DMS53 treated with DMSO at 0.1 percent for 48 hours (cell line): ENCODE data around the gene SPX.

Experiments
- DNase-seq: peaks from one replicate; lab custom pipeline; 2025; ENCODE audit not compliant: unreplicated experiment; lab: John Stamatoyannopoulos, UW

Gene SPX, protein sequence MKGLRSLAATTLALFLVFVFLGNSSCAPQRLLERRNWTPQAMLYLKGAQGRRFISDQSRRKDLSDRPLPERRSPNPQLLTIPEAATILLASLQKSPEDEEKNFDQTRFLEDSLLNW

DNA sequence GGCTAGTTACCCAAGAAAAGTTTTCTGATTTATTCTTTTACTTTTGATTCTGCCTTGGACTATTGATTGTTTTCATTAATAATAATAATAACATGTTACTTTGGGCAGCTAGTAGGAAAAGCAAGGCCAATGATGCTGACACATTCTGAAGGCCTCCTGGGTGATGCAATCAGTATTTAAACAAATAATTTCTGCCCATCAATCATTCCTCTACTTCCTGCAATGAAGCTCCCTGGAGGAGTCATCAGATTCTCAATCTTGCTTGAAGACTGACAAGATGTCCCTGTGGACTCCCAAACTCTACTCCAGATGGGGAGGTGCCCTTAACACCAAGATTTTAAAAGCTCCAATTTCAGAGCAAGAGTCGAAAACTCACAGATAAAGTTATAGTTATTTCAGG lies at the start of gene SPX:
Gene SPX (plus strand): TSS at position 244 of the 400 bp plus-strand sequence. CDS start 177 bp downstream, outside the sequence.
- DNase-seq: peak; percentile 96

DNA sequence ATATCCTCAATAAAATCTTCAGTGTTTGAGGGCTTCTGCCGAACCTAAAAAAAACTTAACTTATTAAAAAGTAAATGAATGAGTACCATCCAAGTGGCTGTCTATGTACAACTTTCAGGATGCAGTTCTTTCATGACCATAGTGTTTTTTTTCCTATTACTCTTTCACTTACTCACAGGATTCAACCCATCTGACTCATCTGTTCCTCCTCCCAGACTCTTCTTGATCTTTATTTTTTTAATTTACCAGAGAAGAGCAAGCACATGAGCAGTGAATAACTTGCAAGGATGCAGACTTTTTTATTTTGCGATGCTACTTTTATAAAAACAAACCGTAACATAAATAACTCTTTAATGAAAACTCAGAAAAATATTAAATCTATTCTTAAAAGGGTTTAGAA lies 49.1 kb upstream of the SPX start:
- no peak for DNase-seq

DNA sequence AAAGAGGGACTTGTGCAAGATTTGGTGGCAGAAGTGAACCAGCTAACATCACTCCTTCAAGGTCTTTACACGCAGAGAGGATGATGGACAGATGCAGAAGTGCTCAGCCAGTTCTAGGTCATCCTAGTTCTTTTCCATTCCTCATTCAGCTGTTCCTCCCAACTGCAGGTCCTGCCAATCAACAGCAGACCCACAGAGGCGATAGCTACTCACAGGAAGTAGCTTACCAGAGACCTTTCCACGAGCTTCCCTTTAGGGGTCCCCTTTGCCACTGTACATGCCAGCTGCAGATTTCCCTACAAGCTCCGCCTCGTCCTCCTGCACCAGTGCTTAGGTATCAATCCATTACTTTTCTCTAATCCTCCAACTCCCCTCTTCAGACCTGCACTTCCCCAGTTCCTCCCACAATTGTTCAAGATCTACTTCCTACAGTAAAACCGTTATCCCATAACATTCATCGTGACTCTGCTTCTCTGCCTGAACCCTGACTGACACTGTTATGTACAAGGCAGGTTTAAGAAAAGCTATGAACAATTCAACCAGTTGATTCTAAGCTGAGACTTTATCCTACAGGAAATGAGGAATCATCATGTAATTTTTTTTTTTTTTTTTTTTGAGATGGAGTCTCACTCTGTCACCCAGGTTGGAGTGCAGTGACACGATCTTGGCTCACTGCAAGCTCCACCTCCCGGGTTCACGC lies 47.2 kb upstream of the SPX start:
- DNase-seq: no peak

DNA sequence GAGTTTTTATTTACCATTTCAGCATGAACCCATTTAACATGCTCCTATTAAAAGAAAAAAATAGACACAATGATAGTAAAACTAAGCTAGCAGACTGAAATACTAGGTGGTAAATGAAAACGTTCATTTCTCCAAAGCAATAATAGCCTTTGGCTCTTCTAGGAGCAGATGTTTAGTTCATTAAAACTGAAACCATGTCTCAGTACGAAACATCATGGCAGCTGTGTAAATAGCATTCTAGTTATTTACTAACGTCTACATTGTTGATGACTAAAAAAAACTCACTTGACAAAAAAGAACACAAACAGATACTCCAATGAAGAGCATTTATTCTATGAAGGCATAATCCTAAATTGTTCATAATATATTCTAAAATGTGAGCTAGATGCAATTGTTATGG lies 42.6 kb upstream of the SPX start:
- peak; percentile 93 for DNase-seq

DNA sequence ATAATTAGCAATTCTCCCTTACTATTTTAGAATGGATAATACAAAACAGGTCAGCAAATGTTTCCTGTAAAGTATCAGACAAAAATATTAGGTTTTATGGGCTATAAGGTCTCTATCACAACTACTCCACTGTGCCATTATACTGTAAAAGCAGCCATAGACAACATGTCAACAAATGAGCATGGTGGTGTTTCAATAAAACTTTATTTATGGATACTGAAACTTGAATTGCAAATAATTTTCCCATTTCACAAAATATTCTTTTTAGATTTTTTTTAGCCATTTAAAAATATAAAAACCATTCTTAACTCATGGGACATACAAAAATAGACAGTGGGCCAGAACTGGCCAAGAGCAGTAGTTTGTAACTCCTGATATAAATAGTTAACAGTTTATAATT lies 40.1 kb upstream of the SPX start:
- no peak for DNase-seq

DNA sequence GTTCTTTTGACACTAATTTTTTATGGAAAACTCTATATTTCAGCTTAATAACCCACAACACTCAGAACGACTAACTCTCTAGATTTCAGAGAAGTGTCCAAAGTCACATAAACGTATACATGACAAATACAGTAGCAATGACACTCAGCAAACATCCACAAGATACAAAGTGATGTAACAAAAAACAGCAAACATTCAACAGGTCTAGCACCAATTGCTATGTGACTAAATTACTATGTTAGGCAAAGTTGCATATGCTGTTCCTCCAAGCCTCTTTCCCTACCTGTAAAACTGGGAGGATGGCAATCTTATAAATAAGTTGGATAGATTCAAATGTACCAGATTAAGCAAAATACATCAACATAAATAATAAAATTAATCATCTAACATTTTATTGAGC lies 26.3 kb upstream of the SPX start:
- no peak for DNase-seq

DNA sequence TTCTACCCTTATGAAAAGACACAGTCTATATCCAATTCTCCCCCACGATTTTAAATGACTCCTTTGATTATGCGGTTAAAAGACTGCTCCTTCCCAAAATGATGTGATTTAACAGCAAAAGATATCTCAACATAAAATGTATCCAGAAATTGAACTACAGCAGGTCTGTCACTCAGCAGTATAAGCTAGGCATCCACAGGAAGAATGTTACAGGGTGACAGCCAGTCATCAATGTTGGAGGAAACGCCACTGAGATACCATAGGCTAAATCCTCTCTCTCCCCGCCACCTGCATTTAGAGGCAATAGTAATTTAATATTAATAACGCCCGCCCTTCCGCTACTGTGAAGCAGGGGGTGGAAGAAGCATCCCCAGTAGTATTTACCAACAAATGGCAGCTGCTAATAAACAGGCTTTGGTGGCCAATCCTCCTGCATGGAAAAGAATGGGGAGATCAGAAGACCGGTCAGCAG lies 25.3 kb upstream of the SPX start:
- DNase-seq: no peak

DNA sequence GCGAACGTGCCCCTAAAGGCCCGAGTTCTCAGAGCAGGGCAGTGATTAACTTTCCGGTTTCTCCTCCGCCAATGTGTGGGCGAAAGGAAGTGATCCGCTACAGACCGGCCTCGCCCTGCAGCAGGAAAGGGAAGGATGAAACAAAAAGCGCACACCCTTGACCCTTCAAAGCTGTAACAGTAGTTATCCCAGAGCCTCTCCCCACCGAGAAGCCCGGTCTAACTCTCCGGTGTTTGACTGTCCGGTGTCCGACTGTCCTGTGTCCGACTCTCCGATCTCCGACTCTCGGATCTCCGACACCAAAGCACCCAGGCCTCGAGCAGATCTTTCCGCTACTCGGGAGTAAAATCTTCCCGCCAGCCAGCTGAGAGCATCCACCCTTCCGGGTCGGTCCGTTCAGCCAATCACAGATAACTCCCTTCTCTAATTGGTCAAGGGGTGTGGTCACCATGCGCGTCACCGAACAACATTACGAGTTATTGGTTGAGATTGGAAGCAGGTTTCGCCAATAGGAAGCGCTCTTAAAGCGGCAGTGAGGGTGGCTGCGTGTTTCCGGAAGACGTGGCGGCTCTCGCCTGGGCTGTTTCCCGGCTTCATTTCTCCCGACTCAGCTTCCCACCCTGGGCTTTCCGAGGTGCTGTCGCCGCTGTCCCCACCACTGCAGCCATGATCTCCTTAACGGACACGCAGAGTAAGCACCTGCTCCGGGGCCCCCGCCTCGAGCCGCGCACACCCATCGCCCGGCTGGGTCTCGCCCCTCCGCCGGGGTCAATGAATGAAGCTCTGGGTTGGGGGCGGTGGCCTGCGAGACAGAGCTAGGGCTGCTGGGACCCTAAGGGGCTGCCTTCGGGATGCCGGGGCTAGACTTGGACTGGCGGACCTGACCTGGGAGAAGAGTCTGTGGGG lies 24.6 kb upstream of the SPX start, which contains the start of the genes GOLT1B and RECQL:
Gene GOLT1B (plus strand): TSS at position 532 of the 906 bp plus-strand sequence. CDS start 135 bp downstream, at position 667.
Gene RECQL (minus strand): TSS at position 378 of the 906 bp plus-strand sequence. CDS start 2,065 bp downstream, outside the sequence.
- peak; percentile 100 for DNase-seq

DNA sequence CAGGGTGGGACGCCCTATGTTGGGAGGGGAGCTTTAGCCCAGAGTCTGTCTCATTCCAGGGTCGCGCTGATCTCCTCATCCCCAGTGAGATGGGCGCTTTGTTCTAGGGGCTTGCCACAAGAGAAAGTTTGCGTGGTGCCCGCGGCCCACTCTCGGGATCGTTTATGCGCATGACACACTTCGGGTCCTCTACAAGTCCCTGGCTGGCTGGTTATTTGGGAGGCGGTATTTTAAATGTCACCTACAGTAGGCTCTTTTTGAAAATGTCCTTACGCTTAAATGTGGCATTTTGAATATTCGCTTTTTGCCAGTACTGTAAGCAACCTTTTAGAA lies 24.0 kb upstream of the SPX start:
- no peak for DNase-seq

DNA sequence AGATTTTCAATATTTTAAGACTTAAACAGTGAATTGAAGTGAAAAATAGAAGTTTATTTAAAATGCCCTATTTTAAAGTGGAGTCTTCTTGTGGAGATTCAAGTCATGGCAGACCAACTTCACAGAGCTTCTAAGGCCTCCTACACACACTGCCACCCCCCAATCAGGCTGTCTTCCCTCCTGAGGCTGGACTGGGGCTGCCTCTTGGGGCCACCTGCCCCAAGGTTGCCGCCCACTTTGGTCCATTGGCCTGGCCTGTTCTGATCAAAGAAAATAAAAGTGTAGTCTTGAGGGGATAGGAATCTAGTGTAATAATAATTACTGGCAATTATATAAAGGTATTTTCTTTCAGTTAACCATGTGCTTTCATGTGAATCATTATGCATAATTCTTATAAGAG lies 23.2 kb upstream of the SPX start:
- DNase-seq: no peak

DNA sequence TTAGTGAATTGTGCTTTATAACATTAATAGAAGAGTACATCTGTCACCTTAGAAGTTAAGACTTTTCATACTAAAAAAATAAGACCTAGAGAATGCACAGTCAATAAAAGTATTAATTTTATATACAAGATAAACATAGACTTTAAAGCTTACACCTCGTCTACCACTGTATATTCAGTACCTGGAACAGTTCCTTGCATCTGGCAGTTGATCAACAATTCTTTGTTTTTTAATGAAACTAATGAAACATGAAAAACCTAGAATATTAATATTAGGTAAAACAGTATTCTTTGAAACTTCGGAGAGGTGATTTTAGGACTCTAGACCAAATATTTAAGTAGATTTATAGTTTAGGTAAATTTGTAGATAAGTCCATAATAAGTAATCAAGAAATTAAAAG lies 20.2 kb upstream of the SPX start:
- DNase-seq: no peak

DNA sequence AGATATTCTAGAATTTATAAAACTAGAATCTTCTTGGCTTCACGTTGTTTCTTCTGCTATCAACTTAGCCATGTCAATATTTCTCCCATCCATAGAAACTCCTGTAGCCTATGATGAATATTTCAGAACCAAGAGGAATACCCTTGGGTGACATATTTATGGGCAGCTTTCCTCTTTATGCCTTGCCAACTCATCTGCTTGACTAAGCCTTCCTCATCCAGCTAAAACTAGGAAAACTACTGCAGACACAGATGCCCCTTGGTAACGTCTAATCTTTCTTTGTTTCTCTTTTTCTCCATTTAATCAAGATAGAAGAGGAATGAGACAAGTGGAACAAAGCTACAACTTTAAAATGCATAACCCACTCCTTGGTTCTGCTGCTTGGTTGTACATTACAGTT lies 18.2 kb upstream of the SPX start:
- DNase-seq: no peak

DNA sequence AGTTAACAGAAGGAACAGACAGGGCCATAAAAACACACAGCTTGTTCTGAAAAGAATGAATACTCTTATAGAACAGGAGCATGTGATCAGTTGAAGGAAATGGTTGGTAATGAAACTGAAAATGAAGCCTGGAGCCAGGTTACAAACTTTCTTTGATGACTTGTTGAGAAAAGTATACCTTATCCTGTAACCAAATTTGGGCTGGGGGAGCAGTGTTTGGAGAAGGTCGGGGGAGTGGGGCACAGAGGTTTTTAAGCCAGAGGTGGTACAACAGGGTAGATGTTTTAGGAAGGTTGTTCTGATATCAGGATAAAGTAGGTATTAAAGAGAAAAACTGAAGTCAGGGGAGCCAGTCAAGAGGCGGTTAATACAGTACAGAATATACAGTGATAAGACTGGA lies 16.3 kb upstream of the SPX start:
- no peak for DNase-seq

DNA sequence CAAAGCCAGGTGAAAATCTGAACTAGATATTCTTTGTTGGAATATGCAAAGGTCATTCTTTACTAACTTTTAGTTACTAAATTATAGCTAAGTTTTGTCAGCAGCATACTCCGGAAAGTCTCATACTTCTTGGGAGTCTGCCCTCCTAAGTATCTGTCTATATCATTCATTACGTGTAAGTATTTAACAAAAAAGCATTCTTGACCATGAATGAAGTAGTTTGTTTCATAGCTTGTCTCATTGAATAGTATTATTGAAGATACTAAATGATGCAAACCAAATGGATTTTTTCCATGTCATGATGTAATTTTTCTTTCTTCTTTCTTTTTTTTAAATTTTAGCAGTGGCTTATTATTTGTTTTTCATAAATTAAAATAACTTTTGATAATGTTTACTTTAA lies 9.8 kb upstream of the SPX start:
- DNase-seq: no peak

DNA sequence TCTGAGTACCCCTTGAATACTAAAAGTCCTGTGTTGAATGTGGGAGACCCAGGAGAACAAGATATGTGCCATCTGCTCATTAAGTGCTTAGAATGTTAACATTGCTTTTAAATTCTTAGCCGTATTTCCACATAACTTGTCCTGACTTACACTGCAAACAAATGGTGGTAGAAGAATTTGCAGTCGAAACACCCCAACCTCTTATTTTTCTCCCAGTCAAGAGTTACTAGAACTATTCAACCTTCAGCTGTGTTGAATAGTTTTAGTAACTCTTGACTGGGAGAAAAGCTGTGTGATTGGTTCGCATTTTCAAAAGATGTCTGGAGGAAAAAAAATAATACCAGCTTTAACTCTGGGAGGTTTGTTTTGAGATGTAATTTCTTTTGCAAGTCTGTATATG lies 7.6 kb upstream of the SPX start:
- no peak for DNase-seq

DNA sequence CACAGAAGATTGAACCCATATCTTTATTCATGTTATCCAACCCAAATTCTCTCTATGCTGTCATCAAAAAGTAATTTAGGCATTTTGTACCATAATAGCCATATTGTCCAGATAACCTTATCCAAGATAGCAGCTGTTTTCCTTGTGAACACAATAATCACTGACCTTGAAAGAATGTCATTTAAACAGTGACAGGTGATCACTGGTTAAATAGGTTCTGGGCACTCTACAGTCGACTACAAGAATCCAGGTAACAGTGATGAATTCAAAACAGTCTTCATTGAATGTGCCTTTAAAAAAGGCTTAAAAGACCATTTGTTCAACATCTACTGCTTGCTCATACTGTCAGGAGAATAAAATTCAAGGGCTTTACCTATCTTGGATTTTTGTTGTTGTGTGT lies 4.6 kb upstream of the SPX start:
- peak; percentile 44 for DNase-seq

DNA sequence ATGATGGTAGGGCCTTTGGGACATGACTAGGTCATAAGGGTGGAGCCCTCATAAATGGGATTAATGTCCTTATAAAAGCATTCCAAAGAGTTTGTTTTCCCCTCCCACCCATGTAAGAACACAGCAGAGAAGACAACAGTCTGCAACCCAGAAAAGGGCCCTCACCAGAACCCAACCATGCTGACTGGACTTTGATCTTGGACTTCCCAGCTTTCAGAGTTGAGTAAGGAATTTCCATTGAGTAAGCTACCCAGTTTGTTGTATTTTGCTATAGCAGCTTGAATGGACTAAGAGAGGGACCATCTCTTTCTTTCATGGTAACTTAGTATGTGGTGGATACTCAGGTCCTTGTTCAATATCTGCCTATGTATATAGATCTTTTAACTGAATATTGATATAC lies 2.9 kb upstream of the SPX start:
- DNase-seq: no peak

DNA sequence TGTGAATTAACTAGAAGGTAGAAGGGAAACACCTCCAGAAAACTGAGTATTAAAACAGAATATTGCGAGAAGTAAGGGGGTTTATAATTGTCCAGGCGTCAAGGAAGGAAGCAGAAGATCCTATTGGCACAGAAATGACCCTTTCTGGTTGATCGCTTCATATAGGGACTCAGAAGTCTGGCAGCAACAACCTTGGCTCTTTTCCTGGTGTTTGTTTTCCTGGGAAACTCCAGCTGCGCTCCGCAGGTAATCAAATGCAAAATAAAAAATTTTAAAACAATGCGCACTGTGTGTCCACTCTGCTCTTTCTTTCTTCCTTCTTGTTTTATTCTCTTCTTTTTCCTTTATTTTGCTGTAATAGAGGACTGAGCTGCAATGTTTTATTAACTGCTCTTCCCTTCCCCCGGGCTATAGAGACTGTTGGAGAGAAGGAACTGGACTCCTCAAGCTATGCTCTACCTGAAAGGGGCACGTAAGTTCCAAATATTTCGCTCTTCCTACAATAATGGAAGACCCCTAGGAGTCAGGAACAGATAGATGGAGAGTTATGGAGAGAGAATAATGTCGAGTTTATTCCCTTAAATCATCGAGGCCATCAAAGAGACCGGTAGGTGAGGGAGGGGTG lies 737 bp downstream of the SPX start:
- DNase-seq: peak; percentile 88

DNA sequence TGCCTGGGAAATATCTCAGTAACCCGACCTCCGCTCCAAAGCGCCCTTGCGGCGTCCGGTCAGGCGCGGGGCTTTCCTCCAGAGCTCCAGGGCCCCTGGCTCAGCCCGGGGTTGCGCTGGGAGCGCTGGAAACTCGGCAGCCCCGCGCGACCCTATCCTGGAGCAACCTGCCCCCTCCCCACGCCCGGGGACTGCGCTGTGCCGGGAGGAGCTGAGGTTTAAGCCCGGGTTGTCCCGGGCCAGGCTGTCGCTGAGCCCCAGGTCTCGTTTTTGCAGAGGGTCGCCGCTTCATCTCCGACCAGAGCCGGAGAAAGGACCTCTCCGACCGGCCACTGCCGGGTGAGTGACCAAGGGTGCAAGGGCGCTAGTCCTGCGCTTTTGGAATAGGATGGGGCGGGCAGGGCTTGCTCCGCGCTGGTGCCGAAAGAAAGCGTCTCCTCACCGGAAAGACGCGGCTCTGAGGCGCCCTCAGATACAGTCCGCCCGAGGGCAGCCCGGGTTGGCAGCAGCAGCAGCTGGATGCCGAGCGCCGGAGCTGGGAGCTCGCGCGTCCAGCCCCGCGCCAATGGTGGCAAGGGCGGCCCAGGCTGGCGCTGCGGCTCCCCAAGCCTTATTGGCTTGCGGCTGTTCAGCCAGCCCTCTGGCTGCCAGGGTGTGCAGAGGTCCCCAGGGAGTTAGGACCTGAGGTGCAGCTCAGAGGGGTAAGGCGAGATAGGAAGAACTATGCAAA lies 1.5 kb downstream of the SPX start:
- peak; percentile 68 for DNase-seq

DNA sequence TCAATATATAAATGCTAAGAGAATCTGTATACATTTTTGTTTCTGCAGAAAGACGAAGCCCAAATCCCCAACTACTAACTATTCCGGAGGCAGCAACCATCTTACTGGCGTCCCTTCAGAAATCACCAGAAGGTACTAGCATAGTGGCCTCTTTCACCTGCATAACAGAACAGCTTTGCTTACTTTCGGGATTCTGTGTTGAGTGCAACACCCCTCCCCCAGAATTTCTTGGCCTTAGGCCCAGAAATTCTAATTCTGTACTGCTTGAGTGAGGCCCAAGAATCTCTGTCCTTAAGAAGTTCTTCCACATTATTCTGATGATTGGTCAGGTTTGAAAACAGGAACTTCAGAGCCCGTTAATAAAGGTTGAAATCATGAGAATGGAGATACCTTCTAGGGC lies 2.9 kb downstream of the SPX start:
- no peak for DNase-seq

DNA sequence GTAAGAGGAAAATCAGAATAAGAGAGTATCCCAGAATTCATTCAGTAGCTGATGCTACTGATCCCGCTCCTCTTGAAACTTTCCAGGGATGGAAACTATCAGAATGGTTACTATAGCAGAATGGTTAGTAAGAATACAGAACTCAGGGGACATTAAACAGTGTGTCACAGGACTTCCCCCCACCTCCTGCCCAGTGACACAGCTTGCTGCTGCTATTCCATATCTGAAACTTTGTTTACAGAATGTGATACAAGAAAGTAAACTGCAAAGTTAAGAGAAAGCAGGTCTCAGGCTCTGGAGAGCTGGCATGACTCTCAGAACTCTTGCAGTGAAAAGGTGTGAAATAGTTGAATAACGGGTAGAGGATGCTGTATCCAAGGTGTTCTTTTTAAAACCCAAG lies 3.4 kb downstream of the SPX start:
- no peak for DNase-seq
